GM21737 (cell line): ENCODE results near the gene NKAIN2.
"Not testable (repeated sequence)": the region's sequence is repeated elsewhere in the genome, so short reads cannot be mapped to it uniquely, and the experiment has no call there.

Experiments used
- ATAC-seq: cut with Tn5 transposase; IDR thresholded peaks from one replicate; pipeline ENCODE4 v1.9.1; 2021; ENCODE audit warnings: mild to moderate bottlenecking, moderate library complexity; ENCODE audit not compliant: unreplicated experiment

The NKAIN2 gene

GRCh38 chr6:124190256-124190655 is 386.6 kb downstream of the NKAIN2 start:
- no peak for ATAC-seq

- no peak for ATAC-seq
Observed at GRCh38 chr6:124193132-124193531, 389.5 kb downstream of the NKAIN2 start.

- ATAC-seq: no peak
Observed at GRCh38 chr6:124197148-124197547, 393.5 kb downstream of the NKAIN2 start.

- no peak for ATAC-seq
Observed at GRCh38 chr6:124199286-124199685, 395.6 kb downstream of the NKAIN2 start.

GRCh38 chr6:124200661-124201060 is 397.0 kb downstream of the NKAIN2 start:
- ATAC-seq: no peak

- no peak for ATAC-seq
Observed at GRCh38 chr6:124203101-124203811, 399.6 kb downstream of the NKAIN2 start.

GRCh38 chr6:124203812-124204167 is 400.1 kb downstream of the NKAIN2 start:
- no peak for ATAC-seq

GRCh38 chr6:124205921-124206320 is 402.3 kb downstream of the NKAIN2 start:
- ATAC-seq: no peak

GRCh38 chr6:124223611-124224345 is 420.1 kb downstream of the NKAIN2 start:
- no peak for ATAC-seq

GRCh38 chr6:124226396-124226795 is 422.7 kb downstream of the NKAIN2 start:
- no peak for ATAC-seq

GRCh38 chr6:124233221-124233620 is 429.6 kb downstream of the NKAIN2 start:
- no peak for ATAC-seq

GRCh38 chr6:124234801-124235200 is 431.1 kb downstream of the NKAIN2 start:
- no peak for ATAC-seq

- no peak for ATAC-seq
Observed at GRCh38 chr6:124237911-124238310, 434.2 kb downstream of the NKAIN2 start.

- not testable (repeated sequence) for ATAC-seq
Observed at GRCh38 chr6:124238408-124238807, 434.7 kb downstream of the NKAIN2 start.

- ATAC-seq: no peak
Observed at GRCh38 chr6:124254941-124255685, 451.4 kb downstream of the NKAIN2 start.

GRCh38 chr6:124260337-124260736 is 456.7 kb downstream of the NKAIN2 start:
- no peak for ATAC-seq

GRCh38 chr6:124269733-124270132 is 466.1 kb downstream of the NKAIN2 start:
- no peak for ATAC-seq

- no peak for ATAC-seq
Observed at GRCh38 chr6:124273701-124274100, 470.0 kb downstream of the NKAIN2 start.

GRCh38 chr6:124282541-124282940 is 478.9 kb downstream of the NKAIN2 start:
- ATAC-seq: no peak

GRCh38 chr6:124283486-124283885 is 479.8 kb downstream of the NKAIN2 start:
- no peak for ATAC-seq

GRCh38 chr6:124285146-124285545 is 481.5 kb downstream of the NKAIN2 start:
- no peak for ATAC-seq
